ENCODE measurements around the gene ITGA2B.

GRCh38 chr17:44384281-44384822 lies 5.1 kb downstream of the ITGA2B start:
- no peak for TF ChIP-seq ISL1 (CRISPR knock-in tag; IDR thresholded peaks at IDR 0.05)
- TF ChIP-seq ZNF8 (CRISPR knock-in tag; IDR thresholded peaks at IDR 0.05), result no peak
- no peak for TF ChIP-seq TCF4 (CRISPR knock-in tag; IDR thresholded peaks at IDR 0.05; ENCODE audit: borderline replicate concordance)
- no peak for TF ChIP-seq PATZ1 (CRISPR knock-in tag; IDR thresholded peaks at IDR 0.05; ENCODE audit: borderline replicate concordance)
- no peak for TF ChIP-seq ZFP30 (CRISPR knock-in tag; IDR thresholded peaks at IDR 0.05)
- TF ChIP-seq ZNF70 (CRISPR knock-in tag; IDR thresholded peaks at IDR 0.05), result no peak

Data from SK-N-SH treated with all-trans-retinoic acid at 6 μM for 48 hours (cell line).